ENCODE data around the gene CELSR2.

Gene CELSR2

GRCh38 chr1:109225711-109226445, 23.5 kb upstream of the CELSR2 start:
- Histone ChIP-seq H3K4me1 (no peaks in the 10 kb centered on the region), H3K9me3 (no peaks in the 10 kb centered on the region), H3K4me3 (ENCODE audit: low read depth, low read length) (no peak overlapping the region), H3K36me3 (peaks cover 74% of the 10 kb centered on the region), H3K27me3 (no peaks in the 10 kb centered on the region)
- TF ChIP-seq CTCF (IDR thresholded peaks at IDR 0.05; ENCODE audit: low read depth, low read length), result no peak
- no peak for DNase-seq

- no peak for TF ChIP-seq CTCF (IDR thresholded peaks at IDR 0.05; ENCODE audit: low read depth, low read length)
- H3K36me3 ChIP-seq, result peaks cover 75% of the 10 kb centered on the region
- no peaks in the 10 kb centered on the region for H3K4me1 ChIP-seq
- no peak overlapping the region for H3K4me3 ChIP-seq (ENCODE audit: low read depth, low read length)
- no peaks in the 10 kb centered on the region for H3K9me3 ChIP-seq
- DNase-seq, result no peak
- no peaks in the 10 kb centered on the region for H3K27me3 ChIP-seq
Observed at GRCh38 chr1:109228167-109228566, 21.2 kb upstream of the CELSR2 start.

GRCh38 chr1:109229531-109230127, 19.7 kb upstream of the CELSR2 start:
- peaks cover 72% of the 10 kb centered on the region for H3K36me3 ChIP-seq

GRCh38 chr1:109231066-109231465, 18.3 kb upstream of the CELSR2 start:
- Histone ChIP-seq H3K4me1 (no peaks in the 10 kb centered on the region), H3K9me3 (no peaks in the 10 kb centered on the region), H3K36me3 (peaks cover 83% of the 10 kb centered on the region), H3K4me3 (ENCODE audit: low read depth, low read length) (no peak overlapping the region), H3K27me3 (no peaks in the 10 kb centered on the region)
- DNase-seq, result no peak
- TF ChIP-seq CTCF (IDR thresholded peaks at IDR 0.05; ENCODE audit: low read depth, low read length), result no peak

More at GRCh38 chr1:109229531-109230127, 19.7 kb upstream of the CELSR2 start:
- no peaks in the 10 kb centered on the region for H3K9me3 ChIP-seq
- no peak overlapping the region for H3K4me3 ChIP-seq (ENCODE audit: low read depth, low read length)
- DNase-seq, result no peak
- no peaks in the 10 kb centered on the region for H3K4me1 ChIP-seq
- no peak for TF ChIP-seq CTCF (IDR thresholded peaks at IDR 0.05; ENCODE audit: low read depth, low read length)
- H3K27me3 ChIP-seq, result no peaks in the 10 kb centered on the region

GRCh38 chr1:109235137-109235536, 14.2 kb upstream of the CELSR2 start:
- no peaks in the 10 kb centered on the region for H3K27me3 ChIP-seq
- no peaks in the 10 kb centered on the region for H3K9me3 ChIP-seq
- H3K4me3 ChIP-seq (ENCODE audit: low read depth, low read length), result no peak overlapping the region
- H3K4me1 ChIP-seq, result peaks cover 4% of the 10 kb centered on the region; the same call in 1 of the 2 replicates
- no peak for DNase-seq
- TF ChIP-seq CTCF (IDR thresholded peaks at IDR 0.05; ENCODE audit: low read depth, low read length), result no peak
- peaks cover 88% of the 10 kb centered on the region for H3K36me3 ChIP-seq

GRCh38 chr1:109237512-109237911, 11.8 kb upstream of the CELSR2 start:
- H3K27me3 ChIP-seq, result no peaks in the 10 kb centered on the region
- H3K4me3 ChIP-seq (ENCODE audit: low read depth, low read length), result no peak overlapping the region
- H3K4me1 ChIP-seq, result peaks cover 7% of the 10 kb centered on the region; the same call in 1 of the 2 replicates
- no peaks in the 10 kb centered on the region for H3K9me3 ChIP-seq
- peaks cover 68% of the 10 kb centered on the region for H3K36me3 ChIP-seq
- DNase-seq, result no peak
- TF ChIP-seq CTCF (IDR thresholded peaks at IDR 0.05; ENCODE audit: low read depth, low read length), result no peak
